B cell (primary cell): Measurements from ENCODE around the gene GPER1. TPM values are rescaled to one million over a fixed set of nuclear protein-coding genes. Genes with fewer than 3 reads are reported as not detected.

ENCODE experiments used
- ATAC-seq: fragments of 200-7000 bp; cut with Tn5 transposase; one replicate; pipeline ENCODE4 v1.10.0; 2021; ENCODE audit warnings: low read depth, mild to moderate bottlenecking, moderate number of reproducible peaks, moderate library complexity
- CTCF ChIA-PET: fragments of 350-600 bp; sonication (Branson Sonifier 250); formaldehyde crosslinking; loops from one replicate; lab custom pipeline; 2021; ENCODE audit warnings: antibody characterized with exemption, inconsistent platforms; lab: Charles Lee
- POLR2A ChIA-PET: fragments of 350-600 bp; sonication (Branson Sonifier 250); formaldehyde crosslinking; loops from one replicate; lab custom pipeline; 2021; ENCODE audit warnings: antibody characterized with exemption; lab: Charles Lee
- DNase-seq: peaks from one replicate; pipeline ENCODE4 v3.0.0; 2013
- H2AFZ ChIP-seq: 2 replicates; pipeline ENCODE4 v1.6.1; 2012; ENCODE audit warnings: mild to moderate bottlenecking, low read depth, low read length; ENCODE audit not compliant: insufficient read depth, poor library complexity, severe bottlenecking
- H3K27ac ChIP-seq, 2 donors: 1 replicate in 1 of 2; 2 replicates in 1 of 2; pipeline ENCODE4 v1.5.1; 2012 to 2013; ENCODE audit warnings: low read length in 2 of 2, mild to moderate bottlenecking in 2 of 2, moderate library complexity in 1 of 2
- H3K27me3 ChIP-seq, 4 experiments: fragments of 200-600 bp in 1 of 4; sonication (generic) in 1 of 4; replicated peaks in 1 of 4; 1 replicate in 2 of 4; 2 replicates in 2 of 4; pipeline versions ENCODE4 v1.6.1 to v1.7.0; 2013 to 2016; ENCODE audit warnings: low read length in 3 of 4, mild to moderate bottlenecking in 2 of 4, mixed read lengths in 1 of 4, moderate library complexity in 1 of 4; ENCODE audit not compliant: insufficient read depth in 4 of 4, control insufficient read depth in 3 of 4; ENCODE audit errors: control extremely low read depth in 1 of 4
- H3K36me3 ChIP-seq, 2 experiments: replicated peaks in 1 of 2; 1 replicate in 1 of 2; 2 replicates in 1 of 2; pipeline versions ENCODE4 v1.6.1 to v1.7.1; 2013; ENCODE audit warnings: low read length in 1 of 2; ENCODE audit not compliant: insufficient read depth in 2 of 2, control insufficient read depth in 1 of 2; ENCODE audit errors: control extremely low read depth in 1 of 2, extremely low read depth in 1 of 2
- H3K4me1 ChIP-seq, 2 donors: fragments of 200-600 bp in 1 of 2; sonication (generic) in 1 of 2; 1 replicate in 1 of 2; 2 replicates in 1 of 2; pipeline versions ENCODE4 v1.5.1 to v1.6.1; 2013 to 2017; ENCODE audit warnings: low read length in 2 of 2; ENCODE audit not compliant: control insufficient read depth in 2 of 2, insufficient read depth in 2 of 2
- H3K4me2 ChIP-seq: replicated peaks from 2 replicates; pipeline ENCODE3; 2012; ENCODE audit warnings: mild to moderate bottlenecking, low read depth, low read length; ENCODE audit not compliant: poor library complexity, severe bottlenecking
- H3K4me3 ChIP-seq, 5 experiments: fragments of 200-600 bp in 1 of 5; sonication (generic) in 1 of 5; 1 replicate in 3 of 5; 2 replicates in 2 of 5; pipeline versions ENCODE4 v1.5.1 to v1.7.0; 2011 to 2016; ENCODE audit warnings: low read length in 4 of 5, mild to moderate bottlenecking in 4 of 5, low read depth in 2 of 5, control low read depth in 1 of 5, moderate library complexity in 1 of 5; ENCODE audit not compliant: insufficient read depth in 1 of 5; ENCODE audit errors: control extremely low read depth in 1 of 5, extremely low read depth in 1 of 5
- H3K79me2 ChIP-seq: fragments of 200-600 bp; sonication (generic); one replicate; pipeline ENCODE4 v1.6.0; 2016; ENCODE audit warnings: low read length; ENCODE audit not compliant: control insufficient read depth, insufficient read depth
- H3K9ac ChIP-seq: fragments of 200-600 bp; sonication (generic); 2 replicates; pipeline ENCODE4 v1.6.1; 2017; ENCODE audit warnings: mild to moderate bottlenecking, low read length, moderate library complexity
- H3K9me3 ChIP-seq, 3 donors: one replicate each; pipeline versions ENCODE4 v1.6.1 to v1.7.1; 2013; ENCODE audit warnings: low read length in 2 of 3; ENCODE audit not compliant: control insufficient read depth in 2 of 3, insufficient read depth in 1 of 3; ENCODE audit errors: control extremely low read depth in 1 of 3
- H4K20me1 ChIP-seq: 2 replicates; pipeline ENCODE4 v1.6.0; 2012; ENCODE audit warnings: mild to moderate bottlenecking, low read length; ENCODE audit not compliant: insufficient read depth, control insufficient read depth, poor library complexity, severe bottlenecking
- H3K27ac Mint-ChIP-seq: one replicate; pipeline ENCODE4 v1.8.0; 2021; ENCODE audit warnings: mixed read lengths
- H3K27me3 Mint-ChIP-seq: one replicate; pipeline ENCODE4 v1.8.0; 2021; ENCODE audit warnings: mixed read lengths
- H3K4me1 Mint-ChIP-seq: one replicate; pipeline ENCODE4 v1.8.0; 2021; ENCODE audit warnings: mixed read lengths
- H3K4me3 Mint-ChIP-seq: one replicate; pipeline ENCODE4 v1.8.0; 2021; ENCODE audit warnings: mixed read lengths
- H3K9me3 Mint-ChIP-seq: one replicate; pipeline ENCODE4 v1.8.0; 2022; ENCODE audit warnings: mixed read lengths; ENCODE audit not compliant: insufficient read depth
- EZH2 ChIP-seq: IDR thresholded peaks from 2 replicates; pipeline ENCODE4 v1.6.1; 2012; ENCODE audit warnings: borderline replicate concordance, low read depth, mild to moderate bottlenecking, moderate library complexity, low read length; ENCODE audit not compliant: insufficient read depth, poor library complexity, severe bottlenecking
- WGBS: methylation state at CpG from one replicate; pipeline ENCODE4 v1.1.5; 2013; ENCODE audit warnings: missing lambda C conversion rate; ENCODE audit not compliant: insufficient coverage; 5-methylcytosine and 5-hydroxymethylcytosine counted together
- intact Hi-C: fragments of 100-400 bp; cut with micrococcal nuclease; formaldehyde crosslinking; loops from one replicate; pipeline ENCODE4 v1.10.0; 2022
- polyA plus RNA-seq: library from polyadenylated mRNA; depleted of rRNA; stranded (reverse); fragments of >200 nt; gene quantifications from 2 replicates; pipeline ENCODE4 v1.2.3, GENCODE V29; 2012
- total RNA-seq, 2 donors: library from RNA; stranded (reverse); fragments of 120-200 nt in 1 of 2; gene quantifications; 1 replicate in 1 of 2; 2 replicates in 1 of 2; pipeline versions ENCODE4 v1.2.3 to v1.2.4, GENCODE V29; 2013 to 2022
- TF ChIP-seq, protein P1 (sequence below): fragments of 200-600 bp; IDR thresholded peaks from one replicate; pipeline ENCODE4 v1.8.0; 2022; ENCODE audit warnings: antibody characterized with exemption, mild to moderate bottlenecking

Gene GPER1
- total and polyA plus RNA-seq, 2 donors (not counting 1 experiment from before 2014, with no cell fraction given): 3.2 to 21.3 TPM

DNA sequence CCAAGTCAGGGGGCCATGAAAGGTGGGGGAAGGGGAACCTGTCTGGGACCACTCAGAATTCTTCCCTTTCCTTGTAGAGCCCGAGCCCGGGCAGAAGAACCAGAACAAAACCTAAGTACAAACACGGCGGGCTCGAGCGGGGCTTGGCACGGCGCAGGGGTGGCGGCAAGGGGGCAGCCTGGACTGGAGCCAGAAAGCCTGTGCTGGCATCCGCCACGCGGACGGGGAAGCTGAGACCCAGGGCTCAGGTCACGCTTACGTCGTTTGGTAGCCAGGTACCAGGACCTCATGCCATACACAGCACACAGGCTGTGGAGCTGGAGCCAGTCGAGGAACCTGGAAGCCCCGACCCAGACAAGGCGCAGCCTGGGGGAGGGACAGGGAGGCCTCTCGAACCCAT, 6.6 kb upstream of the GPER1 start:
- POLR2A ChIA-PET: no interaction called here

DNA sequence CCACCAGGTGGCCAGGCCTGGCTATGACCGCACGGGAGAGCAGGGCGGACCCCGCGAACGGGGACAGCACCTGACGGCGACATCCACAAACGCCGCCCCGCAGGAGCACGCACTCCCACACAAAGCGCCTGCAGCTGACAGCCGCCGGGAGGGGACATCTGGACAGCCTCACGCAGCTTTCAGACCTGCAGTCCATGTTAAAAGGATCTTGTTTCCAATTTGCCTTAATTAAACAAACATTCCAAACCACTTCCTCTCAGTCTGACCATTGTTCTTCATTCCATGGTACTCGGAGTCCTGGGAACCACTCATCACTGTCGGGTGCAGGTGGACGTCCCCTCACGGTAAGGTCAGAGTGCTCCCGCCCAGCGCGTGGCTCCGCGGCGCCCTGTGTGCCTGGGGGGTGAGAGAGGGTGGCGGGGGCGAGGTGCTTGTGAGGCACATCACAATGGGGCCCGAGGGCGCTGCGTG, 5.9 kb upstream of the GPER1 start:
- WGBS: 94% methylated on average over 26 of the region's 31 CpGs
- Histone ChIP-seq H3K4me1 (peaks cover 13 to 27% of the 10 kb centered on the region in 2 donors), H3K27ac (no peak overlapping the region), H3K9ac (no peak overlapping the region), H2AFZ (no peak overlapping the region), H4K20me1 (peaks cover 6% of the 10 kb centered on the region), H3K27me3 (no peaks in the 10 kb centered on the region), H3K4me3 (no peak overlapping the region), H3K36me3 (no peaks in the 10 kb centered on the region), H3K4me2 (no peak overlapping the region), H3K9me3 (no peaks in the 10 kb centered on the region), H3K79me2 (no peaks in the 10 kb centered on the region)
- POLR2A ChIA-PET: no interaction called here
- no peak overlapping the region for H3K4me3 Mint-ChIP-seq
- TF ChIP-seq EZH2: no peak
- TF ChIP-seq, protein P1, sequence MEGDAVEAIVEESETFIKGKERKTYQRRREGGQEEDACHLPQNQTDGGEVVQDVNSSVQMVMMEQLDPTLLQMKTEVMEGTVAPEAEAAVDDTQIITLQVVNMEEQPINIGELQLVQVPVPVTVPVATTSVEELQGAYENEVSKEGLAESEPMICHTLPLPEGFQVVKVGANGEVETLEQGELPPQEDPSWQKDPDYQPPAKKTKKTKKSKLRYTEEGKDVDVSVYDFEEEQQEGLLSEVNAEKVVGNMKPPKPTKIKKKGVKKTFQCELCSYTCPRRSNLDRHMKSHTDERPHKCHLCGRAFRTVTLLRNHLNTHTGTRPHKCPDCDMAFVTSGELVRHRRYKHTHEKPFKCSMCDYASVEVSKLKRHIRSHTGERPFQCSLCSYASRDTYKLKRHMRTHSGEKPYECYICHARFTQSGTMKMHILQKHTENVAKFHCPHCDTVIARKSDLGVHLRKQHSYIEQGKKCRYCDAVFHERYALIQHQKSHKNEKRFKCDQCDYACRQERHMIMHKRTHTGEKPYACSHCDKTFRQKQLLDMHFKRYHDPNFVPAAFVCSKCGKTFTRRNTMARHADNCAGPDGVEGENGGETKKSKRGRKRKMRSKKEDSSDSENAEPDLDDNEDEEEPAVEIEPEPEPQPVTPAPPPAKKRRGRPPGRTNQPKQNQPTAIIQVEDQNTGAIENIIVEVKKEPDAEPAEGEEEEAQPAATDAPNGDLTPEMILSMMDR: no peak
- H3K4me1 Mint-ChIP-seq: peaks cover 28% of the 10 kb centered on the region
- CTCF ChIA-PET: interaction anchor here (1.5 to 2.4 kb wide), 2 partner anchors 16 to 89 kb away, joined by 4 to 13 read pairs; no protein-coding TSS in a partner anchor
- H3K27ac Mint-ChIP-seq: no peak overlapping the region
- ATAC-seq (no peak), DNase-seq (no peak)
- no peaks in the 10 kb centered on the region for H3K9me3 Mint-ChIP-seq
- no peaks in the 10 kb centered on the region for H3K27me3 Mint-ChIP-seq
- intact Hi-C loops: no loop called here

More for the DNA sequence above, 6.6 kb upstream of the GPER1 start:
- Histone ChIP-seq H3K9me3 (no peaks in the 10 kb centered on the region), H3K27ac (no peak overlapping the region), H3K36me3 (no peaks in the 10 kb centered on the region), H3K4me1 (peaks cover 7 to 20% of the 10 kb centered on the region in 2 donors), H2AFZ (no peak overlapping the region), H3K27me3 (no peaks in the 10 kb centered on the region), H3K4me2 (no peak overlapping the region), H4K20me1 (peaks cover 6% of the 10 kb centered on the region), H3K79me2 (no peaks in the 10 kb centered on the region), H3K9ac (no peak overlapping the region), H3K4me3 (no peak overlapping the region)
- TF ChIP-seq, protein P1: no peak
- TF ChIP-seq EZH2: no peak
- no peaks in the 10 kb centered on the region for H3K9me3 Mint-ChIP-seq
- CTCF ChIA-PET: interaction anchor here (1.5 to 2.4 kb wide), 2 partner anchors 15 to 88 kb away, joined by 4 to 13 read pairs; no protein-coding TSS in a partner anchor
- no peak overlapping the region for H3K4me3 Mint-ChIP-seq
- H3K27ac Mint-ChIP-seq: no peak overlapping the region
- WGBS: 91% methylated on average over 19 of the region's 20 CpGs
- ATAC-seq (no peak), DNase-seq (no peak)
- H3K4me1 Mint-ChIP-seq: peaks cover 21% of the 10 kb centered on the region
- intact Hi-C loops: no loop called here
- H3K27me3 Mint-ChIP-seq: no peaks in the 10 kb centered on the region
